GM12873 (cell line): ENCODE measurements around the gene CLEC4G.

Experiments used
- CTCF ChIP-seq: IDR thresholded peaks from 2 replicates; pipeline ENCODE4 v1.5.1; 2012; ENCODE audit warnings: low read depth, mild to moderate bottlenecking, moderate library complexity, low read length, control low read depth; ENCODE audit not compliant: insufficient read depth; ENCODE audit errors: missing control alignments

The CLEC4G gene

GRCh38 chr19:7718668-7719067, 13.2 kb downstream of the CLEC4G start:
- TF ChIP-seq CTCF = no peak

GRCh38 chr19:7716762-7717161, 15.1 kb downstream of the CLEC4G start:
- no peak for TF ChIP-seq CTCF

- no peak for TF ChIP-seq CTCF
Observed at GRCh38 chr19:7715671-7716070, 16.2 kb downstream of the CLEC4G start.

GRCh38 chr19:7710616-7711015, 21.3 kb downstream of the CLEC4G start:
- TF ChIP-seq CTCF = no peak

- no peak for TF ChIP-seq CTCF
Observed at GRCh38 chr19:7709932-7710460, 21.9 kb downstream of the CLEC4G start.

- TF ChIP-seq CTCF = no peak
Observed at GRCh38 chr19:7706955-7707456, 24.9 kb downstream of the CLEC4G start.

- no peak for TF ChIP-seq CTCF
Observed at GRCh38 chr19:7706188-7706954, 25.5 kb downstream of the CLEC4G start.
